Pericardium fibroblast (primary cell): ENCODE results near the gene SPINK4. TPM values are rescaled to one million over a fixed set of nuclear protein-coding genes. Genes with fewer than 3 reads are reported as not detected.

Source experiments
- total RNA-seq: library from RNA; depleted of rRNA; stranded (reverse); fragments of >200 nt; gene quantifications from 2 replicates; pipeline ENCODE4 v1.2.3, GENCODE V29; 2015

SPINK4 gene
- total RNA-seq = not detected in 2 replicates

GRCh38 chr9:33239921-33240320 lies at the start of gene SPINK4:
Gene SPINK4 (plus strand): TSS chr9:33240167. CDS start chr9:33240209, 42 bp downstream.

GRCh38 chr9:33264473-33265177 lies 24.7 kb downstream of the SPINK4 start, which contains the start of the genes BAG1 and CHMP5:
Gene BAG1 (minus strand): TSS chr9:33264708.
Gene CHMP5 (plus strand): TSS chr9:33265049. CDS start chr9:33265079, 30 bp downstream.

GRCh38 chr9:33290247-33291030 lies 50.5 kb downstream of the SPINK4 start, which contains the start of gene NFX1:
Gene NFX1 (plus strand): TSS chr9:33290516. CDS start chr9:33290573, 57 bp downstream.

Other genes starting within 250 kb of the SPINK4 start
- 27.7 and 31.3 TPM in 2 replicates for gene APTX, start 238.5 kb upstream of the SPINK4 start, total RNA-seq
- gene DNAJA1, start 214.9 kb upstream of the SPINK4 start, total RNA-seq = 74.7 and 82.6 TPM in 2 replicates
- gene SMU1, start 163.5 kb upstream of the SPINK4 start, total RNA-seq = 11.6 and 15.7 TPM in 2 replicates
- 95.2 and 118 TPM in 2 replicates for gene B4GALT1, start 72.8 kb upstream of the SPINK4 start, total RNA-seq
- 17.0 and 26.4 TPM in 2 replicates for gene BAG1, start 24.5 kb downstream of the SPINK4 start, total RNA-seq
- gene CHMP5, start 24.9 kb downstream of the SPINK4 start, total RNA-seq = 65.7 and 66.4 TPM in 2 replicates
- 14.7 and 16.9 TPM in 2 replicates for gene NFX1, start 50.3 kb downstream of the SPINK4 start, total RNA-seq
- gene AQP7, start 162.4 kb downstream of the SPINK4 start, total RNA-seq = not detected in 2 replicates
- 5.4 and 34.3 TPM in 2 replicates for gene AQP3, start 207.4 kb downstream of the SPINK4 start, total RNA-seq
- 17.2 and 28.6 TPM in 2 replicates for gene NOL6, start 233.8 kb downstream of the SPINK4 start, total RNA-seq